Trophoblast cell (in vitro differentiated cells and primary cell): Measurements from ENCODE around the gene MED26.

Experiments
- DNase-seq, 2 donors: peaks; one replicate each; pipeline ENCODE4 v3.0.0-alpha.2; 2016
- H2AFZ ChIP-seq: 2 replicates; pipeline ENCODE4 v1.6.1; 2013; ENCODE audit warnings: low read length, moderate library complexity, mild to moderate bottlenecking; ENCODE audit not compliant: insufficient read depth, poor library complexity
- H2AK5ac ChIP-seq: 2 replicates; pipeline ENCODE4 v1.6.1; 2013; ENCODE audit warnings: mild to moderate bottlenecking, low read length
- H2BK120ac ChIP-seq: 2 replicates; pipeline ENCODE4 v1.6.1; 2013; ENCODE audit warnings: low read length, mild to moderate bottlenecking, moderate library complexity; ENCODE audit not compliant: insufficient read depth, poor library complexity
- H2BK12ac ChIP-seq: 2 replicates; pipeline ENCODE4 v1.6.1; 2013; ENCODE audit warnings: mild to moderate bottlenecking, low read length, moderate library complexity
- H2BK5ac ChIP-seq: 2 replicates; pipeline ENCODE4 v1.6.1; 2013; ENCODE audit warnings: low read length, low read depth, moderate library complexity, mild to moderate bottlenecking; ENCODE audit not compliant: poor library complexity
- H3K14ac ChIP-seq: 2 replicates; pipeline ENCODE4 v1.6.1; 2013; ENCODE audit warnings: mild to moderate bottlenecking, low read length
- H3K18ac ChIP-seq: 2 replicates; pipeline ENCODE4 v1.6.1; 2013; ENCODE audit warnings: mild to moderate bottlenecking, low read length
- H3K23ac ChIP-seq: 2 replicates; pipeline ENCODE4 v1.6.1; 2013; ENCODE audit warnings: low read length
- H3K27ac ChIP-seq: 2 replicates; pipeline ENCODE4 v1.5.1; 2013; ENCODE audit warnings: low read depth, mild to moderate bottlenecking, inconsistent platforms, low read length, moderate library complexity
- H3K27me3 ChIP-seq: 2 replicates; pipeline ENCODE4 v1.6.1; 2013; ENCODE audit warnings: inconsistent platforms, mild to moderate bottlenecking, low read length, moderate library complexity; ENCODE audit not compliant: insufficient read depth
- H3K36me3 ChIP-seq, 2 experiments: 1 replicate in 1 of 2; 2 replicates in 1 of 2; pipeline ENCODE4 v1.6.1; 2013; ENCODE audit warnings: low read length in 2 of 2, mild to moderate bottlenecking in 2 of 2, moderate library complexity in 1 of 2; ENCODE audit not compliant: insufficient read depth in 2 of 2, control insufficient read depth in 1 of 2
- H3K4ac ChIP-seq: 2 replicates; pipeline ENCODE4 v1.6.1; 2013; ENCODE audit warnings: low read depth, mild to moderate bottlenecking, low read length, moderate library complexity
- H3K4me1 ChIP-seq, 2 experiments: 1 replicate in 1 of 2; 2 replicates in 1 of 2; pipeline ENCODE4 v1.6.1; 2013; ENCODE audit warnings: low read length in 2 of 2, mild to moderate bottlenecking in 2 of 2, moderate library complexity in 1 of 2; ENCODE audit not compliant: insufficient read depth in 2 of 2, control insufficient read depth in 1 of 2
- H3K4me2 ChIP-seq: 2 replicates; pipeline ENCODE4 v1.6.1; 2013; ENCODE audit warnings: inconsistent platforms, mild to moderate bottlenecking, low read length, moderate library complexity
- H3K4me3 ChIP-seq: 2 replicates; pipeline ENCODE4 v1.5.1; 2013; ENCODE audit warnings: mild to moderate bottlenecking, low read depth, low read length, inconsistent platforms
- H3K79me1 ChIP-seq: one replicate; pipeline ENCODE4 v1.6.1; 2013; ENCODE audit warnings: low read length
- H3K79me2 ChIP-seq: 2 replicates; pipeline ENCODE4 v1.6.1; 2013; ENCODE audit warnings: low read length, mild to moderate bottlenecking; ENCODE audit not compliant: control insufficient read depth, insufficient read depth, poor library complexity
- H3K9ac ChIP-seq: 2 replicates; pipeline ENCODE4 v1.6.1; 2013; ENCODE audit warnings: mild to moderate bottlenecking, low read length
- H3K9me3 ChIP-seq: 2 replicates; pipeline ENCODE4 v1.6.1; 2013; ENCODE audit warnings: low read depth, mild to moderate bottlenecking, control low read depth, inconsistent platforms, low read length; ENCODE audit not compliant: insufficient read depth
- H4K12ac ChIP-seq: 2 replicates; pipeline ENCODE4 v1.6.1; 2013; ENCODE audit warnings: low read depth, mild to moderate bottlenecking, low read length, moderate library complexity
- H4K8ac ChIP-seq: 2 replicates; pipeline ENCODE4 v1.6.1; 2013; ENCODE audit warnings: low read depth, mild to moderate bottlenecking, low read length, moderate library complexity
- H4K91ac ChIP-seq: one replicate; pipeline ENCODE4 v1.6.1; 2013; ENCODE audit warnings: low read depth, mild to moderate bottlenecking, low read length, moderate library complexity
- WGBS: extraction: QIAGEN DNeasy Blood & Tissue Kit; methylation state at CpG from one replicate; pipeline ENCODE4 v1.1.7; 2013; ENCODE audit warnings: missing lambda C conversion rate; ENCODE audit not compliant: insufficient read length, insufficient coverage; ENCODE audit errors: extremely low coverage; 5-methylcytosine and 5-hydroxymethylcytosine counted together

Gene MED26

DNA sequence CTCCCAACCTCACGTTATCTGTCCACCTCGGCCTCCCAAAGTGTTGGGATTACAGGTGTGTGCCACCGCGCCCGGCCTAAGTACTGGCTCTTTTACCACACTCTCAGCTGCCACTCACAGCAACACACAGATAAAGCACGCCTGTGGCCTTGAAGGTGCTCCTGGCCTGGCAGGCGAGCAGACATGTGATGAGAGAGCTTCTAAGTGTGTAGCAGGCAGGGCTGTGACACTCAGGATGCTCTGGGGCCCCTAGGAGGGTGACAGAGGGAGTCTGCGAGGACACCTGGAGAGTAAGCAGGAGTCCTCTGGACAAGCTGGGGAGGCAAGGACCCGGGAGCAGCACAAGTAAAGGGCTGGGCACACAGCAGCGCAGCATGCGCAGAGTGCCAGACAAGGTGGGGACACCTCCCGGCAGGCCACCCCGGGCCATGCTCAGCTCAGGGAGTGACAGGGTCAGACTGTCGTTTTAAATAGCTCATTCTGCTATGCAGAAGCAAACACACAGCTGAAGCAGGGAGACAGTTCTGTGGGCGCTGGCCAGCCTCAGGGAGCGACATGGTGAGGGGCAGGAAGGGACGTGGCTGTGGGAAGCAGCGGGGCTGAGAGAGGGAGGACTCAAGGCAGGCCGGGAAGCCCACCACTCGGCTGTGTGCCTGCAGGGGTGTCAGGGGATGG lies 26.5 kb downstream of the MED26 start:
- Histone ChIP-seq H3K79me1 (no peaks in the 10 kb centered on the region), H2BK120ac (no peak overlapping the region), H3K14ac (no peak overlapping the region), H3K4ac (peak overlapping the region; percentile 51), H2BK12ac (no peak overlapping the region), H3K27ac (no peak overlapping the region), H3K9me3 (no peaks in the 10 kb centered on the region), H2AK5ac (no peak overlapping the region), H3K79me2 (peaks cover 9% of the 10 kb centered on the region), H3K4me1 (no peaks in the 10 kb centered on the region), H3K4me3 (no peak overlapping the region), H2BK5ac (no peak overlapping the region), H3K23ac (no peak overlapping the region), H3K36me3 (peaks cover 0 to 2% of the 10 kb centered on the region in 2 experiments), H4K8ac (no peak overlapping the region), H4K12ac (no peak overlapping the region), H2AFZ (no peak overlapping the region), H3K9ac (no peak overlapping the region), H3K27me3 (no peaks in the 10 kb centered on the region), H3K4me2 (no peak overlapping the region), H3K18ac (peak overlapping the region; percentile 37), H4K91ac (no peak overlapping the region)
- no CpG with 5 or more reads among the region's 20 CpGs for WGBS
- DNase-seq: no peak

DNA sequence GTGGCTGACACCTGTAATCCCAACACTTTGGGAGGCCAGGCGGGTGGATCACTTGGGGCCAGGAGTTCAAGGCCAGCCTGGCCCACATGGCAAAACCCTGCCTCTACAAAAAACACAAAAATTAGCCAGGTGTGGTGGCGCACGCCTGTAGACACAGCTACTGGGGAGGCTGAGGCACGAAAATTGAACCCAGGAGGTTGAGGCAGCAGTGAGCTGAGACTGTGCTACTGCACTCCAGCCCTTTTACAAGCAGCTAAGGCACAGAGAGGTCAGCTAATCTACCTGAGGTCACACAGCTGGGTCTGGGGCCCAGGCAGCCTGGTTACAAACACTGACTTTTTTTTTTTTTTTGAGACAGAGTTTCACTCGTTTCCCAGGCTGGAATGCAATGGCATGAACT lies 27.2 kb downstream of the MED26 start:
- Histone ChIP-seq H2BK120ac (no peak overlapping the region), H3K9ac (no peak overlapping the region), H3K23ac (no peak overlapping the region), H4K12ac (no peak overlapping the region), H3K4ac (no peak overlapping the region), H4K91ac (no peak overlapping the region), H2BK12ac (no peak overlapping the region), H3K79me1 (no peaks in the 10 kb centered on the region), H3K4me2 (no peak overlapping the region), H3K79me2 (peaks cover 9% of the 10 kb centered on the region), H2BK5ac (no peak overlapping the region), H3K27me3 (no peaks in the 10 kb centered on the region), H3K14ac (no peak overlapping the region), H3K4me3 (no peak overlapping the region), H2AFZ (no peak overlapping the region), H3K18ac (no peak overlapping the region), H3K36me3 (peaks cover 0 to 2% of the 10 kb centered on the region in 2 experiments), H4K8ac (no peak overlapping the region), H2AK5ac (no peak overlapping the region), H3K4me1 (no peaks in the 10 kb centered on the region), H3K9me3 (no peaks in the 10 kb centered on the region), H3K27ac (no peak overlapping the region)
- DNase-seq: no peak
- WGBS: no CpG with 5 or more reads among the region's 5 CpGs

DNA sequence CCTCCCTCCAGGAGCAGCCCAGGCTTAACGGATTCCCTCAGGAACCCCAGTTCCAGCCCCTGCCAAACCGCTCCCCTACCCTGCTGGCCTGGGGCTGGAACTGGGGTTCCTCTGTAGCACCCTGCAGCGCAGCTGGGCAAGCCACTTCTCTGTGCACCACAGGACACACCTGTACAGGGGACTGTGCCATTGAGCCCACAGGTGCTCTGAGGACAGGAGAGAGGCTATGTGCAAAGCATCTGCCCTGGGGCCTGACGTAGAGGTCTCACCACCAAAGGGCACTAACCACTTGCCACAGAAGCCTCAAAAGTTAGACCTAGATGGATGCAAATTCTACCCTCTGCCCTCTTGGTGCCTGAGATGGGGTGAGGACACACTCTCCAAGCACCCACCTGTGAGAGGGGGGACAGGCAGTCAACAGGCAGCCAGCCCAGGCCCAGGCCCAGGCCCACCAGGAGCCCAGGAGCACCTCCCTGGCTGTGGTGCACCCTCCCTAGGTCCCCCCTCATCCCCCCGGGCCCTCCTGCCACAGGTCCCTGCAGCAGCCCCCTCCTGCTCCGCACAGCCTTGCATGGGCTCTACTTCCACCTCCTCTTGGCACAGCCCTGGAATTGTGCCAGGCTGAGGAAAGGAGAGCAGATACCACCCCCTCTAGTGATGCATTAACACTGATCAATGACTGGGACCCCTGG lies 28.2 kb downstream of the MED26 start:
- Histone ChIP-seq H2AK5ac (no peak overlapping the region), H2AFZ (no peak overlapping the region), H3K27me3 (no peaks in the 10 kb centered on the region), H4K91ac (no peak overlapping the region), H3K18ac (no peak overlapping the region), H3K27ac (no peak overlapping the region), H3K23ac (no peak overlapping the region), H4K12ac (no peak overlapping the region), H3K4me3 (no peak overlapping the region), H4K8ac (no peak overlapping the region), H3K79me2 (peaks cover 10% of the 10 kb centered on the region), H3K4ac (peak overlapping the region; percentile 17), H3K4me2 (no peak overlapping the region), H3K9me3 (no peaks in the 10 kb centered on the region), H2BK12ac (no peak overlapping the region), H3K9ac (no peak overlapping the region), H3K36me3 (peaks cover 0 to 4% of the 10 kb centered on the region in 2 experiments), H3K14ac (no peak overlapping the region), H2BK120ac (no peak overlapping the region), H2BK5ac (no peak overlapping the region), H3K79me1 (no peaks in the 10 kb centered on the region), H3K4me1 (no peaks in the 10 kb centered on the region)
- no peak for DNase-seq
- WGBS: no CpG with 5 or more reads among the region's 6 CpGs

DNA sequence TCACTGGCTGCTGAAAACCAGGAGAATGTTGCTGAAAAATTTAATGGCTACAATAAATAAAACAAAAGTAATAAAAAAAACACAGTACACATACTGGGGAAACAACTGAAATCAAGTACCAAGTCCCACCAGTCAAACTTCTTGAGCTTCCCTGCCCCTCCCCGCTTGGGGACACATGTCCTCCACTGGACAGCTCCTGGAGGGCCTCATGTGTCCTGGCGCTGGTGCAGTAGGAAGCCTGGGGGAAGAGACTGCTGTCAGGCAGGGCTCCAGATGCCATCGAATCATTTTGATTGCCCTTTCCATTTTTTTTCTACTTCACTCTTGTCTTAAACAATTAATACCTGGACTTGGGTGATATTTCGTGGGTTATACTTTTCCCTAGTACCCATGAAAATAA lies 29.2 kb downstream of the MED26 start:
- no peak overlapping the region for H2AK5ac ChIP-seq
- H4K8ac ChIP-seq: no peak overlapping the region
- H3K79me2 ChIP-seq: peaks cover 11% of the 10 kb centered on the region
- no peak overlapping the region for H3K4me3 ChIP-seq
- no CpG with 5 or more reads among the region's 4 CpGs for WGBS
- no peaks in the 10 kb centered on the region for H3K9me3 ChIP-seq
- H2BK120ac ChIP-seq: no peak overlapping the region
- H3K14ac ChIP-seq: no peak overlapping the region
- no peak overlapping the region for H2BK5ac ChIP-seq
- no peak overlapping the region for H2AFZ ChIP-seq
- no peaks in the 10 kb centered on the region for H3K4me1 ChIP-seq
- peaks cover 0 to 3% of the 10 kb centered on the region in 2 experiments for H3K36me3 ChIP-seq
- no peak overlapping the region for H4K12ac ChIP-seq
- H3K4me2 ChIP-seq: no peak overlapping the region
- H4K91ac ChIP-seq: no peak overlapping the region
- H3K27me3 ChIP-seq: no peaks in the 10 kb centered on the region
- no peak overlapping the region for H3K18ac ChIP-seq
- no peak overlapping the region for H3K27ac ChIP-seq
- H3K23ac ChIP-seq: no peak overlapping the region
- H3K4ac ChIP-seq: no peak overlapping the region
- H3K79me1 ChIP-seq: no peaks in the 10 kb centered on the region
- no peak for DNase-seq
- H2BK12ac ChIP-seq: no peak overlapping the region
- no peak overlapping the region for H3K9ac ChIP-seq
